Neural crest cell (in vitro differentiated cells): ENCODE measurements around the gene C3orf70. TPM values are rescaled to one million over a fixed set of nuclear protein-coding genes. Genes with fewer than 3 reads are reported as not detected.

Experiments
- DNase-seq: peaks from one replicate; pipeline ENCODE4 v3.0.0; 2021; ENCODE audit warnings: low read depth, mixed read lengths, low spot score
- H3K27ac Mint-ChIP-seq: one replicate; pipeline ENCODE4 v1.8.0; 2021; ENCODE audit warnings: mild to moderate bottlenecking, mixed read lengths; ENCODE audit not compliant: unreplicated experiment
- H3K27me3 Mint-ChIP-seq: 2 replicates; pipeline ENCODE4 v1.8.0; 2021; ENCODE audit warnings: low read depth, mild to moderate bottlenecking, mixed read lengths
- H3K36me3 Mint-ChIP-seq: 2 replicates; pipeline ENCODE4 v1.8.0; 2021; ENCODE audit warnings: low read depth, mild to moderate bottlenecking, mixed read lengths
- H3K4me1 Mint-ChIP-seq: 2 replicates; pipeline ENCODE4 v1.8.0; 2021; ENCODE audit warnings: mixed read lengths
- H3K4me3 Mint-ChIP-seq: one replicate; pipeline ENCODE4 v1.8.0; 2021; ENCODE audit warnings: mild to moderate bottlenecking, mixed read lengths
- H3K9me3 Mint-ChIP-seq: 2 replicates; pipeline ENCODE4 v1.8.0; 2021; ENCODE audit warnings: mixed read lengths
- total RNA-seq: library from RNA; stranded (reverse); gene quantifications from 2 replicates; pipeline ENCODE4 v1.2.1, GENCODE V29; 2021
- TF ChIP-seq, protein P1 (sequence below): fragments of 200-600 bp; sonication (generic); conservative IDR thresholded peaks from 2 replicates; pipeline ENCODE4 v1.5.0; 2021; ENCODE audit warnings: antibody characterized with exemption, mild to moderate bottlenecking

The C3orf70 gene
- total RNA-seq, 1 donor from 2014 or later: 16.1 TPM

DNA sequence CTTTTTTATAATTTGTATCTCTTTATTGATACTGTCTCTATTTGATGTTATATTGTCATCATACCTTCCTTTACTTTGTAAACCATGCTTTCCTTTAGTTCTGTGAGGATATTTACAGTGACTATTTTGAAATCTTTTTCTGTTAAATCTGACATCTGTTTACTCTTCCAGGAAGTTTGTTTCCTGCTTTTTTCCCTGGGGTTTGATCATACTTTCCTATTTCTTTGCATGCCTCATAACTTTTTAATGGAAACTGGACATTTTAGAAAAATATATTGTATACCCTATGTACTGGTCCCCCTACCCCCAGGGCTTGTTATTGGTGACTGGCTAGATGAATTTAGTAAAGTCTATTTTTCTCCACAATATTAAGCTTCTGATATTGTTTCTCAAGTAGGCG is 115.1 kb downstream of the C3orf70 start:
- H3K27me3 Mint-ChIP-seq: no peaks in the 10 kb centered on the region
- no peak overlapping the region for H3K27ac Mint-ChIP-seq
- DNase-seq: no peak

DNA sequence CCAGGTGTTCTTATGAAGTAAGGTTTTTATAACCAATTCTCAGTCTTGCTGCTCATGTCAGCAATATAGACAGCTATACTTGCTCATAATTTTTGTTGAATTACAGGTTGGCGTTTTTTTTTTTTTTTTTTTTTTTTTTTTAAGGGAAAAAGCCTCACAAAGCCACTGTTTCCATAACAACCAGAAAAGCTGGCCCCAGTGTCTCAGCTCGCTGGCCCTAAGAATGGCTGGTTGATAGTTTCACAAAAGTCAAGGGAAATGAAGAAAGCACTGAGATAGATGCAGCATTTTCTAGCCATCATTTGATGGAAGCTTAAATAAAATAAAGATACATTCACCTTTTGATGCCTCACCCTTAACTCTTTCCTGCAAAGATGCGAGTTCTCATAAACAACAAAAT is 121.9 kb downstream of the C3orf70 start:
- Mint-ChIP-seq H3K27ac (no peak overlapping the region), H3K9me3 (peaks cover 16% of the 10 kb centered on the region), H3K4me1 (peaks cover 7% of the 10 kb centered on the region), H3K27me3 (no peaks in the 10 kb centered on the region), H3K36me3 (peaks cover 36% of the 10 kb centered on the region), H3K4me3 (no peak overlapping the region)
- no peak for DNase-seq
- TF ChIP-seq, protein P1, sequence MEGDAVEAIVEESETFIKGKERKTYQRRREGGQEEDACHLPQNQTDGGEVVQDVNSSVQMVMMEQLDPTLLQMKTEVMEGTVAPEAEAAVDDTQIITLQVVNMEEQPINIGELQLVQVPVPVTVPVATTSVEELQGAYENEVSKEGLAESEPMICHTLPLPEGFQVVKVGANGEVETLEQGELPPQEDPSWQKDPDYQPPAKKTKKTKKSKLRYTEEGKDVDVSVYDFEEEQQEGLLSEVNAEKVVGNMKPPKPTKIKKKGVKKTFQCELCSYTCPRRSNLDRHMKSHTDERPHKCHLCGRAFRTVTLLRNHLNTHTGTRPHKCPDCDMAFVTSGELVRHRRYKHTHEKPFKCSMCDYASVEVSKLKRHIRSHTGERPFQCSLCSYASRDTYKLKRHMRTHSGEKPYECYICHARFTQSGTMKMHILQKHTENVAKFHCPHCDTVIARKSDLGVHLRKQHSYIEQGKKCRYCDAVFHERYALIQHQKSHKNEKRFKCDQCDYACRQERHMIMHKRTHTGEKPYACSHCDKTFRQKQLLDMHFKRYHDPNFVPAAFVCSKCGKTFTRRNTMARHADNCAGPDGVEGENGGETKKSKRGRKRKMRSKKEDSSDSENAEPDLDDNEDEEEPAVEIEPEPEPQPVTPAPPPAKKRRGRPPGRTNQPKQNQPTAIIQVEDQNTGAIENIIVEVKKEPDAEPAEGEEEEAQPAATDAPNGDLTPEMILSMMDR: no peak

More for the DNA sequence above, 115.1 kb downstream of the C3orf70 start:
- Mint-ChIP-seq H3K9me3 (peaks cover 16% of the 10 kb centered on the region), H3K36me3 (peaks cover 43% of the 10 kb centered on the region), H3K4me3 (no peak overlapping the region), H3K4me1 (peaks cover 6% of the 10 kb centered on the region)
- TF ChIP-seq, protein P1: no peak

DNA sequence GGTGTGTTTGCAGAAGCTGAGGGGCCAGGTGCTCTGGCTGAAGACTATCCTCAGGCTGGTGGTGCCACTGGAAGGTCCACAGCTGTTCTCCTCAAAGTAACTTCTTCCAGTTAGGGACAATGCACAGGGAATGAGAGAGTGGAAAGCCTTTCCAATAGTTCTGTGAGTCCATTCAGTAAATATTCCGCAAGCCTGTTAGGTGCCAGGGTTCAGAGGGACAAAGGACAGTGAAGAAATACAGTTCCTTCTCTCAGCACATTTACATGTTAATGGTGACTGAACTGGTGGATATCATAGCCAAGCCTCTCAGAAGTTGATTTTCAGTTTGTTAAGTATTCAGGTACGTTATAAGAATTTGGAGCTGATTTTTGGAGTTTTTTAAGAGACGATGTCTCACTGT is 122.5 kb downstream of the C3orf70 start:
- no peak for DNase-seq
- H3K36me3 Mint-ChIP-seq: peaks cover 30% of the 10 kb centered on the region
- H3K9me3 Mint-ChIP-seq: peaks cover 13% of the 10 kb centered on the region
- no peaks in the 10 kb centered on the region for H3K27me3 Mint-ChIP-seq
- no peak overlapping the region for H3K4me3 Mint-ChIP-seq
- no peak overlapping the region for H3K27ac Mint-ChIP-seq
- TF ChIP-seq, protein P1: no peak
- H3K4me1 Mint-ChIP-seq: peaks cover 7% of the 10 kb centered on the region

DNA sequence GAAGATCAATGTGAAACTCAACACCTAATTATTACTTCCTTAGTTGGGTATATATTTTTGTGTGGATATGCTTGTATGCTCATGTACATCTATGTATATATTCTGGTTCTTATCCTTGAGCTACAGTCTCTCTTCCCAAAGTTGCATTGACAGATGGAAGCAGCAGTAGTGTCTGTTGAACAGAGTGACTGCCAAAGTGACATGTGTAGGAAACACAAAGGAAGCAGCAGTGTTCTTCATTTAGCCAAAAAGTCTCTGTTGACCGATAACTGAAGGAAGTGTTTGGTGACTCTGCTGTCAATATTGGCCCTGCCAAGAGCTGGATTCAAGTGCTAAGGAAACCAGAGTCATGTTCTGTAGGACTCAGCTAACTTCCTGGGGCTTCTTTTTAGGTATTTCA is 123.8 kb downstream of the C3orf70 start:
- no peaks in the 10 kb centered on the region for H3K27me3 Mint-ChIP-seq
- H3K27ac Mint-ChIP-seq: no peak overlapping the region
- peaks cover 7% of the 10 kb centered on the region for H3K9me3 Mint-ChIP-seq
- peaks cover 22% of the 10 kb centered on the region for H3K36me3 Mint-ChIP-seq
- DNase-seq: no peak
- H3K4me1 Mint-ChIP-seq: peaks cover 7% of the 10 kb centered on the region
- TF ChIP-seq, protein P1: no peak
- no peak overlapping the region for H3K4me3 Mint-ChIP-seq

DNA sequence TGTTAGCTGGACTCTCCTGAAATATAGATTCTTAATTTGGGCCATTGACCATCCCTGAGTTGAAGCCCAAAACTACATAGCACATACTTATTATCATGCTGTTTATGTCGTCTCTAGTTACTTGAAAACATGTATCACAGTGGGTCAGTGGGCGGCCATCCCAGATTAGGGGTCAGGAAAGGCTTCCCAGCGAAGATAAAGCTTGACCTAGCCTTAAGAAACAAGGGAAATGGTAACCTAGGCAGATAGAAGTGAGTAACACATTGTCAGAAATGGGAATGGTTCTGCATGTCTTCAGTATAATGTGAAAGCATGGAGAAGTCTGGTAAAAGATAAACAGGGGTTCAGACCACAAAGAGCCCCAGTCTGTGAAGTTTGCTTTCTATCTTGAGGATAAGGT is 124.7 kb downstream of the C3orf70 start:
- DNase-seq: no peak
- H3K4me3 Mint-ChIP-seq: no peak overlapping the region
- peaks cover 5% of the 10 kb centered on the region for H3K9me3 Mint-ChIP-seq
- TF ChIP-seq, protein P1: no peak
- peaks cover 7% of the 10 kb centered on the region for H3K4me1 Mint-ChIP-seq
- peaks cover 20% of the 10 kb centered on the region for H3K36me3 Mint-ChIP-seq
- no peak overlapping the region for H3K27ac Mint-ChIP-seq
- H3K27me3 Mint-ChIP-seq: no peaks in the 10 kb centered on the region

Other genes with a start within 250 kb of the C3orf70 start
- gene EHHADH, start 101.0 kb upstream of the C3orf70 start, total RNA-seq: 2.8 and 2.9 TPM in 2 replicates
- 18.8 and 20.7 TPM in 2 replicates for gene MAP3K13, start 210.1 kb upstream of the C3orf70 start, total RNA-seq